Common myeloid progenitor, CD34-positive (primary cell): ENCODE measurements around the gene NT5C1A.

Experiments used
- CTCF ChIA-PET: fragments of 350-600 bp; sonication (Branson Sonifier 250); formaldehyde crosslinking; loops from one replicate; lab custom pipeline; 2021; ENCODE audit warnings: antibody characterized with exemption; lab: Charles Lee
- POLR2A ChIA-PET: fragments of 350-600 bp; sonication (Branson Sonifier 250); formaldehyde crosslinking; loops from one replicate; lab custom pipeline; 2021; ENCODE audit warnings: antibody characterized with exemption; lab: Charles Lee
- DNase-seq, 3 donors: peaks; one replicate each; pipeline versions ENCODE4 v3.0.0 to v3.0.0-alpha.2; 2013
- H3K27ac ChIP-seq, 2 experiments: 1 replicate in 1 of 2; 2 replicates in 1 of 2; pipeline ENCODE4 v1.7.0; 2013; ENCODE audit warnings: inconsistent platforms in 2 of 2, low read length in 2 of 2, mild to moderate bottlenecking in 2 of 2, low read depth in 1 of 2, moderate library complexity in 1 of 2; ENCODE audit not compliant: severe bottlenecking in 2 of 2, insufficient read depth in 1 of 2, poor library complexity in 1 of 2
- H3K27me3 ChIP-seq, 5 experiments: replicated peaks in 2 of 5; 1 replicate in 3 of 5; 2 replicates in 2 of 5; pipeline versions ENCODE4 v1.6.1 to v1.7.0; 2013; ENCODE audit warnings: low read length in 4 of 5, mild to moderate bottlenecking in 2 of 5, moderate library complexity in 2 of 5, inconsistent platforms in 1 of 5; ENCODE audit not compliant: insufficient read depth in 5 of 5, control insufficient read depth in 4 of 5
- H3K36me3 ChIP-seq, 4 experiments: 1 replicate in 2 of 4; 2 replicates in 2 of 4; pipeline versions ENCODE4 v1.6.1 to v1.7.0; 2013; ENCODE audit warnings: low read length in 3 of 4, control low read depth in 1 of 4, mild to moderate bottlenecking in 1 of 4; ENCODE audit not compliant: control insufficient read depth in 4 of 4, insufficient read depth in 4 of 4
- H3K4me1 ChIP-seq, 4 experiments: 1 replicate in 3 of 4; 2 replicates in 1 of 4; pipeline versions ENCODE4 v1.6.1 to v1.7.1; 2013; ENCODE audit warnings: low read length in 3 of 4, mild to moderate bottlenecking in 3 of 4, control low read depth in 1 of 4, inconsistent platforms in 1 of 4, moderate library complexity in 1 of 4; ENCODE audit not compliant: control insufficient read depth in 4 of 4, insufficient read depth in 4 of 4; ENCODE audit errors: control extremely low read depth in 1 of 4
- H3K4me3 ChIP-seq, 7 experiments: 1 replicate in 4 of 7; 2 replicates in 3 of 7; pipeline versions ENCODE4 v1.5.1 to v1.7.0; 2013; ENCODE audit warnings: mild to moderate bottlenecking in 7 of 7, low read length in 6 of 7, moderate library complexity in 6 of 7, inconsistent platforms in 2 of 7, low read depth in 2 of 7, control low read depth in 1 of 7; ENCODE audit not compliant: insufficient read depth in 4 of 7, control insufficient read depth in 1 of 7; ENCODE audit errors: extremely low read depth in 1 of 7
- H3K9me3 ChIP-seq, 5 experiments: 1 replicate in 4 of 5; 2 replicates in 1 of 5; pipeline versions ENCODE4 v1.6.1 to v1.7.1; 2013; ENCODE audit warnings: low read length in 4 of 5, mild to moderate bottlenecking in 2 of 5, inconsistent platforms in 1 of 5, low read depth in 1 of 5, moderate library complexity in 1 of 5; ENCODE audit not compliant: control insufficient read depth in 4 of 5, insufficient read depth in 2 of 5; ENCODE audit errors: control extremely low read depth in 1 of 5
- WGBS: methylation state at CpG from one replicate; pipeline ENCODE4 v1.1.5; 2013; ENCODE audit not compliant: insufficient coverage; 5-methylcytosine and 5-hydroxymethylcytosine counted together

Gene NT5C1A

GRCh38 chr1:39678889-39679288 is 7.0 kb upstream of the NT5C1A start:
- Histone ChIP-seq H3K4me3 (no peak overlapping the region), H3K27ac (no peak overlapping the region), H3K9me3 (peaks cover 0 to 2% (median 0%) of the 10 kb centered on the region in 5 experiments), H3K36me3 (no peaks in the 10 kb centered on the region), H3K27me3 (peaks cover 12 to 48% (median 34%) of the 10 kb centered on the region in 5 experiments), H3K4me1 (peaks cover 0 to 2% (median 0%) of the 10 kb centered on the region in 4 experiments)
- no CpG with 5 or more reads among the region's 2 CpGs for WGBS
- ChIA-PET POLR2A (no interaction called here), CTCF (interaction anchor here (1.2 kb wide), 1 partner anchor 14 kb away, joined by 3 read pairs; no protein-coding TSS in a partner anchor)
- DNase-seq = no peak

- no peak for DNase-seq
- WGBS = 94% methylated on average over 3 of the region's 4 CpGs
- CTCF ChIA-PET = interaction anchor here (1.0 to 2.1 kb wide), 4 partner anchors 10 to 24 kb away, joined by 4 to 5 read pairs (median 5); no protein-coding TSS in a partner anchor
- Histone ChIP-seq H3K36me3 (no peaks in the 10 kb centered on the region), H3K4me3 (no peak overlapping the region), H3K27ac (no peak overlapping the region), H3K27me3 (peaks cover 10 to 46% (median 34%) of the 10 kb centered on the region in 5 experiments), H3K4me1 (no peaks in the 10 kb centered on the region), H3K9me3 (peaks cover 0 to 2% (median 0%) of the 10 kb centered on the region in 5 experiments)
- POLR2A ChIA-PET = no interaction called here
Measured at GRCh38 chr1:39677645-39678044, 5.7 kb upstream of the NT5C1A start.

- 85% methylated on average over 6 of the region's 6 CpGs for WGBS
- Histone ChIP-seq H3K36me3 (no peaks in the 10 kb centered on the region), H3K4me3 (no peak overlapping the region), H3K27me3 (peaks cover 10 to 46% (median 35%) of the 10 kb centered on the region in 5 experiments), H3K9me3 (peaks cover 0 to 2% (median 0%) of the 10 kb centered on the region in 5 experiments), H3K27ac (no peak overlapping the region), H3K4me1 (peaks cover 0 to 6% (median 4%) of the 10 kb centered on the region in 4 experiments)
- POLR2A ChIA-PET = no interaction called here
- DNase-seq = no peak
- CTCF ChIA-PET = interaction anchor here (1.0 to 2.1 kb wide), 5 partner anchors 9 to 69 kb away, joined by 4 to 5 read pairs (median 5); no protein-coding TSS in a partner anchor
Measured at GRCh38 chr1:39676948-39677548, 5.1 kb upstream of the NT5C1A start.

GRCh38 chr1:39675220-39675619 is 3.3 kb upstream of the NT5C1A start:
- Histone ChIP-seq H3K36me3 (no peaks in the 10 kb centered on the region), H3K4me3 (no peak overlapping the region), H3K27me3 (peaks cover 13 to 49% (median 42%) of the 10 kb centered on the region in 5 experiments), H3K4me1 (peaks cover 0 to 16% (median 12%) of the 10 kb centered on the region in 4 experiments), H3K27ac (no peak overlapping the region), H3K9me3 (peaks cover 0 to 2% (median 0%) of the 10 kb centered on the region in 5 experiments)
- CTCF ChIA-PET = interaction anchor here (1.0 to 11.5 kb wide), 4 partner anchors 18 to 101 kb away, joined by 4 to 159 read pairs (median 4); no protein-coding TSS in a partner anchor
- DNase-seq = no peak
- 100% methylated on average over 1 of the region's 1 CpG for WGBS
- POLR2A ChIA-PET = interaction anchor here (0.7 kb wide), 1 partner anchor 87 kb away, joined by 3 read pairs; no protein-coding TSS in a partner anchor

GRCh38 chr1:39673215-39673614 is 1.3 kb upstream of the NT5C1A start:
- DNase-seq = no peak

GRCh38 chr1:39672551-39672947 is 642 bp upstream of the NT5C1A start:
- H3K4me1 ChIP-seq = peaks cover 0 to 16% (median 12%) of the 10 kb centered on the region in 4 experiments
- ChIA-PET CTCF (interaction anchor here (0.8 to 11.5 kb wide), 6 partner anchors 8 to 83 kb away, joined by 3 to 159 read pairs (median 4); no protein-coding TSS in a partner anchor), POLR2A (no interaction called here)
- no peaks in the 10 kb centered on the region for H3K9me3 ChIP-seq
- DNase-seq = peak in 2 of 3 donors; percentile 13 to 26
- H3K27me3 ChIP-seq = peaks cover 15 to 57% (median 44%) of the 10 kb centered on the region in 5 experiments
- no peak overlapping the region for H3K27ac ChIP-seq
- no peaks in the 10 kb centered on the region for H3K36me3 ChIP-seq
- peak overlapping the region in 3 of 7 experiments; percentile 58 to 70 (median 59) for H3K4me3 ChIP-seq
- 22% methylated on average over 8 of the region's 12 CpGs for WGBS

More at GRCh38 chr1:39673215-39673614, 1.3 kb upstream of the NT5C1A start:
- Histone ChIP-seq H3K4me3 (no peak overlapping the region), H3K27ac (no peak overlapping the region), H3K36me3 (no peaks in the 10 kb centered on the region), H3K9me3 (no peaks in the 10 kb centered on the region), H3K27me3 (peaks cover 12 to 57% (median 47%) of the 10 kb centered on the region in 5 experiments), H3K4me1 (peaks cover 0 to 16% (median 12%) of the 10 kb centered on the region in 4 experiments)
- 93% methylated on average over 3 of the region's 3 CpGs for WGBS
- POLR2A ChIA-PET = no interaction called here
- CTCF ChIA-PET = interaction anchor here (1.3 to 11.5 kb wide), 5 partner anchors 8 to 47 kb away, joined by 4 to 159 read pairs (median 5); no protein-coding TSS in a partner anchor
